CD4-positive, alpha-beta T cell treated with Interleukin-4 for 4 hours (primary cell): ENCODE measurements around the gene GYS1.
"Not testable (repeated sequence)": the region's sequence is repeated elsewhere in the genome, so short reads cannot be mapped to it uniquely, and the experiment has no call there.

Experiments used
- DNase-seq: peaks from one replicate; pipeline ENCODE4 v3.0.0-alpha.2; 2020

GYS1 gene

GRCh38 chr19:48993175-48994034 lies at the start of gene GYS1, which contains the start of gene RUVBL2:
Gene GYS1, minus strand, starts transcription at chr19:48993309. Its CDS starts 197 bp downstream, at chr19:48993112.
Gene RUVBL2, plus strand, starts transcription at chr19:48993887. Its CDS starts 25 bp downstream, at chr19:48993912.
- peak; percentile 100 for DNase-seq

- DNase-seq: not testable (repeated sequence)
These were observed 49.6 kb upstream of the GYS1 start for GRCh38 chr19:49042666-49043065.

GRCh38 chr19:49042177-49042576 lies 49.1 kb upstream of the GYS1 start:
- no peak for DNase-seq

GRCh38 chr19:49039736-49040135 lies 46.6 kb upstream of the GYS1 start:
- not testable (repeated sequence) for DNase-seq

GRCh38 chr19:49038557-49039276 lies 45.6 kb upstream of the GYS1 start:
- DNase-seq: not testable (repeated sequence)

- not testable (repeated sequence) for DNase-seq
These were observed 45.0 kb upstream of the GYS1 start for GRCh38 chr19:49038111-49038510.

- not testable (repeated sequence) for DNase-seq
These were observed 43.7 kb upstream of the GYS1 start, which contains the start of gene CGB1 for GRCh38 chr19:49036815-49037214. Gene CGB1, minus strand, starts transcription at chr19:49036895. Its CDS starts 184 bp downstream, at chr19:49036711.

- DNase-seq: peak; percentile 27
These were observed 38.7 kb upstream of the GYS1 start, which contains the start of gene CGB2 for GRCh38 chr19:49031642-49032301. Gene CGB2, plus strand, starts transcription at chr19:49031890. Its CDS starts 206 bp downstream, at chr19:49032096.

- not testable (repeated sequence) for DNase-seq
These were observed 37.2 kb upstream of the GYS1 start for GRCh38 chr19:49030323-49030722.

- not testable (repeated sequence) for DNase-seq
These were observed 36.6 kb upstream of the GYS1 start for GRCh38 chr19:49029749-49030148.

GRCh38 chr19:49028686-49029085 lies 35.6 kb upstream of the GYS1 start:
- DNase-seq: not testable (repeated sequence)

GRCh38 chr19:49025599-49025998 lies 32.5 kb upstream of the GYS1 start:
- DNase-seq: not testable (repeated sequence)

GRCh38 chr19:49025088-49025487 lies 32.0 kb upstream of the GYS1 start:
- DNase-seq: not testable (repeated sequence)

- not testable (repeated sequence) for DNase-seq
These were observed 31.1 kb upstream of the GYS1 start, which contains the start of gene CGB3 for GRCh38 chr19:49024233-49024632. Gene CGB3, minus strand, starts transcription at chr19:49024333. Its CDS starts 362 bp downstream, at chr19:49023971.

GRCh38 chr19:49022116-49022515 lies 29.0 kb upstream of the GYS1 start:
- no peak for DNase-seq

- no peak for DNase-seq
These were observed 28.1 kb upstream of the GYS1 start for GRCh38 chr19:49020931-49021895.

GRCh38 chr19:49020342-49020741 lies 27.2 kb upstream of the GYS1 start:
- no peak for DNase-seq

- peak; percentile 42 for DNase-seq
These were observed 26.3 kb upstream of the GYS1 start for GRCh38 chr19:49019242-49019932.

- peak; percentile 14 for DNase-seq
These were observed 25.5 kb upstream of the GYS1 start for GRCh38 chr19:49018388-49019241.
